Small intestine (tissue), 16 donors: Measurements from ENCODE around the gene MARS2. TPM values are rescaled to one million over a fixed set of nuclear protein-coding genes. Genes with fewer than 3 reads are reported as not detected.
A peak's percentile ranks its signal among the peaks of the same experiment; 100 is the strongest.

Experiments used
- DNase-seq, 2 donors: peaks; one replicate each; pipeline versions ENCODE4 v3.0.0 to v3.0.0-alpha.2; 2013
- FAIRE-seq: peaks from 2 replicates; lab custom pipeline; 2012; peaks lifted over from hg19 to GRCh38; lab: Jason Lieb, UNC
- H3K27ac ChIP-seq, 3 donors: one replicate each; pipeline ENCODE4 v1.5.1; 2013; ENCODE audit warnings: low read length in 2 of 3, mild to moderate bottlenecking in 2 of 3, control low read depth in 1 of 3, inconsistent platforms in 1 of 3, low read depth in 1 of 3, moderate library complexity in 1 of 3
- H3K27me3 ChIP-seq, 3 donors: one replicate each; pipeline ENCODE4 v1.6.1; 2013; ENCODE audit warnings: low read length in 3 of 3, inconsistent platforms in 1 of 3; ENCODE audit not compliant: control insufficient read depth in 3 of 3, insufficient read depth in 3 of 3
- H3K36me3 ChIP-seq, 3 donors: one replicate each; pipeline ENCODE4 v1.6.1; 2013; ENCODE audit warnings: low read length in 3 of 3, inconsistent platforms in 1 of 3, low read depth in 1 of 3, mild to moderate bottlenecking in 1 of 3, moderate library complexity in 1 of 3; ENCODE audit not compliant: control insufficient read depth in 3 of 3, insufficient read depth in 2 of 3
- H3K4me1 ChIP-seq, 3 donors: one replicate each; pipeline ENCODE4 v1.6.1; 2013; ENCODE audit warnings: low read length in 2 of 3, inconsistent platforms in 1 of 3, low read depth in 1 of 3, mild to moderate bottlenecking in 1 of 3, moderate library complexity in 1 of 3; ENCODE audit not compliant: control insufficient read depth in 3 of 3, insufficient read depth in 2 of 3
- H3K4me3 ChIP-seq, 3 donors: one replicate each; pipeline ENCODE4 v1.5.1; 2013; ENCODE audit warnings: low read length in 3 of 3, control low read depth in 1 of 3, inconsistent platforms in 1 of 3, low read depth in 1 of 3, mild to moderate bottlenecking in 1 of 3, moderate library complexity in 1 of 3
- H3K9me3 ChIP-seq, 2 donors: one replicate each; pipeline ENCODE4 v1.6.1; 2013; ENCODE audit warnings: low read depth in 1 of 2, low read length in 1 of 2; ENCODE audit not compliant: control insufficient read depth in 2 of 2, insufficient read depth in 1 of 2
- WGBS, 3 donors: extraction: QIAGEN DNeasy Blood & Tissue Kit; methylation state at CpG; one replicate each; pipeline ENCODE4 v1.1.7; 2013; 5-methylcytosine and 5-hydroxymethylcytosine counted together
- long read RNA-seq, 10 donors: transcript quantifications; one replicate each; lab custom pipeline, GENCODE V29; 2026
- polyA plus RNA-seq, 4 donors: library from polyadenylated mRNA; stranded (reverse) in 3 of 4; unstranded in 1 of 4; fragments of 200-250 nt in 3 of 4; fragments of 120-200 nt in 1 of 4; gene quantifications; one replicate each; pipeline versions ENCODE4 v1.2.1 to v1.2.3, GENCODE V29; 2013
- donor health status: healthy with polysubstance abuse.
- donor health status: control.
- donor health status: control.
- donor health status: Bipolar disorder and iron deficiency.
- donor health status: healthy.

The MARS2 gene
- 1 to 10 TPM; 2.7 to 8.3 (median 5.0) TPM for polyA plus RNA-seq
- long read RNA-seq, donor 1 = 0 reads
- long read RNA-seq, donor 2, partial matches to known transcripts = 0 of 4 reads
- long read RNA-seq, donor 2, other reads (novel, unspliced or antisense) = 0 of 4 reads
- long read RNA-seq, donor 3, transcript MARS2-201 (1 exons, 3,019 nt) = major isoform, 10 of 10 reads
- long read RNA-seq, donor 3, partial matches to known transcripts = 0 of 10 reads
- long read RNA-seq, donor 3, other reads (novel, unspliced or antisense) = 0 of 10 reads
- long read RNA-seq, donor 4 = 0 reads
- long read RNA-seq, donor 5, partial matches to known transcripts = 0 of 3 reads
- long read RNA-seq, donor 5, other reads (novel, unspliced or antisense) = 0 of 3 reads
- long read RNA-seq, donor 6, transcript MARS2-201 (1 exons, 3,019 nt) = major isoform, 10 of 10 reads
- long read RNA-seq, donor 6, partial matches to known transcripts = 0 of 10 reads
- long read RNA-seq, donor 6, other reads (novel, unspliced or antisense) = 0 of 10 reads
- long read RNA-seq, donor 7 = 0 reads
- long read RNA-seq, donor 8 = 0 reads
- long read RNA-seq, donor 9 = 0 reads
- long read RNA-seq, donor 10, transcript MARS2-201 (1 exons, 3,019 nt) = major isoform, 8 of 8 reads
- long read RNA-seq, donor 10, partial matches to known transcripts = 0 of 8 reads
- long read RNA-seq, donor 10, other reads (novel, unspliced or antisense) = 0 of 8 reads

GRCh38 chr2:197705121-197705911 is at the start of gene MARS2:
MARS2 (plus strand) TSS chr2:197705369; CDS start chr2:197705406, 37 bp downstream.
- Histone ChIP-seq H3K9me3 (no peaks in the 10 kb centered on the region), H3K4me3 (peak within 1 kb of the TSS; percentile 79 to 83 (median 81)), H3K4me1 (peaks cover 0 to 23% (median 10%) of the 10 kb centered on the region in 3 donors), H3K27me3 (no peaks in the 10 kb centered on the region), H3K27ac (peak within 1 kb of the TSS; percentile 76 to 93 (median 86)), H3K36me3 (no peaks in the 10 kb centered on the region)
- peak; percentile 93 to 97 for DNase-seq
- 0% methylated on average over 70 to 86 of the region's 86 CpGs for WGBS, 3 donors
- no peak for FAIRE-seq

GRCh38 chr2:197657562-197657961 is 47.6 kb upstream of the MARS2 start:
- Histone ChIP-seq H3K27ac (no peak overlapping the region), H3K4me3 (no peak overlapping the region), H3K27me3 (no peaks in the 10 kb centered on the region), H3K9me3 (no peaks in the 10 kb centered on the region), H3K4me1 (no peaks in the 10 kb centered on the region), H3K36me3 (no peaks in the 10 kb centered on the region)
- DNase-seq (no peak), FAIRE-seq (no peak)

- H3K27ac ChIP-seq = no peak overlapping the region
- FAIRE-seq = no peak
- H3K9me3 ChIP-seq = no peaks in the 10 kb centered on the region
- no peak for DNase-seq
- H3K27me3 ChIP-seq = peaks cover 0 to 1% (median 0%) of the 10 kb centered on the region in 3 donors
- no peaks in the 10 kb centered on the region for H3K36me3 ChIP-seq
- WGBS, 3 donors = 65 to 68% (median 68%) methylated on average over 3 of the region's 3 CpGs
- no peak overlapping the region for H3K4me3 ChIP-seq
- no peaks in the 10 kb centered on the region for H3K4me1 ChIP-seq
Measured at GRCh38 chr2:197661626-197662025, 43.5 kb upstream of the MARS2 start.

DNA sequence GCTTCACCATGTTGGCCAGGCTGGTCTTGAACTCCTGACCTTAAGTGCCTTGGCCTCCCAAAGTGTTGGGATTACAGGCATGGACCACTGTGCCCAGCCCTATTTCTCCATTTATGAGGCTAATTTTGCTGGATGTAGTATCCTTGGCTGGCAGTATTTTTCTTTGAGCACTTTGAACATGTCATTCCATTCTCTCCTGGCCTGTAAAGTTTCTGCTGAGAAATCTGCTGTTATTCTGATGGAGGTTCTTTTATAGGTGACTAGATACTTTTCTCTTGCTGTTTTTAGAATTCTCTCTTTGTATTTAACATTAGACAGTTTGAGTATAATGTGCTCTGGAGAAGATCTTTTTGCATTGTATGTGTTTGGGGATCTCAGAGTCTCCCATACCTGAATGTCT is 38.9 kb upstream of the MARS2 start:
- peaks cover 0 to 1% (median 0%) of the 10 kb centered on the region in 3 donors for H3K27me3 ChIP-seq

DNA sequence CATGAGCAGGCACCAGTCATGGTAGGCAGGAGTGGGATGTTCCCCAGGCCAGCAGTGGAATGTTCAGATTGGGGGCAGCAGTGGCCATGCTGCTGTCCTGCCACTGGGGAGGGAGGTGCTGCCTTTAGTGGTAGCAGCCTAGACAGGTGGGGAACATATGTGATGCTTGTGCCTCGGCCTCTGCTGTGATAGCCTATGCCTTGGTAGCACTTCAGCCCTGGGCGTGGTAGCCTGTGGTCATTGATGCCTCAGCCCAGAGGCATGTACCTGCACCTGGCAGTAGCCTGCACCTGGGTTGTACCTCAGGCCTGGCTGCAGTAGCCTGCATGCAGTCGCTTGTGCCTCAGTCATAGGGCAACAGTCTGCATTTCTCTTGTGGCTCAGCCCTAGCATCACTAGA is 36.9 kb upstream of the MARS2 start:
- DNase-seq (no peak), FAIRE-seq (no peak)
- H3K36me3 ChIP-seq = no peaks in the 10 kb centered on the region
- H3K9me3 ChIP-seq = peaks cover 0 to 15% of the 10 kb centered on the region in 2 donors
- no peaks in the 10 kb centered on the region for H3K4me1 ChIP-seq
- 76 to 89% (median 87%) methylated on average over 3 of the region's 3 CpGs for WGBS, 3 donors
- H3K27ac ChIP-seq = no peak overlapping the region
- H3K4me3 ChIP-seq = no peak overlapping the region
- peaks cover 0 to 1% (median 0%) of the 10 kb centered on the region in 3 donors for H3K27me3 ChIP-seq

More for the DNA sequence above, 38.9 kb upstream of the MARS2 start:
- H3K4me3 ChIP-seq = no peak overlapping the region
- H3K4me1 ChIP-seq = no peaks in the 10 kb centered on the region
- H3K27ac ChIP-seq = no peak overlapping the region
- DNase-seq = no peak
- no peak for FAIRE-seq
- H3K9me3 ChIP-seq = peaks cover 0 to 15% of the 10 kb centered on the region in 2 donors
- no peaks in the 10 kb centered on the region for H3K36me3 ChIP-seq

GRCh38 chr2:197669077-197669476 is 36.1 kb upstream of the MARS2 start:
- Histone ChIP-seq H3K9me3 (peaks cover 0 to 15% of the 10 kb centered on the region in 2 donors), H3K27me3 (peaks cover 0 to 1% (median 0%) of the 10 kb centered on the region in 3 donors), H3K27ac (no peak overlapping the region), H3K4me1 (no peaks in the 10 kb centered on the region), H3K4me3 (no peak overlapping the region), H3K36me3 (no peaks in the 10 kb centered on the region)
- FAIRE-seq = no peak
- DNase-seq = no peak

GRCh38 chr2:197672371-197672893 is 32.7 kb upstream of the MARS2 start:
- H3K27ac ChIP-seq = no peak overlapping the region
- WGBS, 3 donors = 12 to 32% (median 21%) methylated on average over 1 of the region's 1 CpG
- no peaks in the 10 kb centered on the region for H3K4me1 ChIP-seq
- H3K27me3 ChIP-seq = peaks cover 0 to 3% (median 0%) of the 10 kb centered on the region in 3 donors
- H3K36me3 ChIP-seq = no peaks in the 10 kb centered on the region
- no peak for DNase-seq
- FAIRE-seq = no peak
- H3K4me3 ChIP-seq = no peak overlapping the region
- H3K9me3 ChIP-seq = peaks cover 0 to 11% of the 10 kb centered on the region in 2 donors

DNA sequence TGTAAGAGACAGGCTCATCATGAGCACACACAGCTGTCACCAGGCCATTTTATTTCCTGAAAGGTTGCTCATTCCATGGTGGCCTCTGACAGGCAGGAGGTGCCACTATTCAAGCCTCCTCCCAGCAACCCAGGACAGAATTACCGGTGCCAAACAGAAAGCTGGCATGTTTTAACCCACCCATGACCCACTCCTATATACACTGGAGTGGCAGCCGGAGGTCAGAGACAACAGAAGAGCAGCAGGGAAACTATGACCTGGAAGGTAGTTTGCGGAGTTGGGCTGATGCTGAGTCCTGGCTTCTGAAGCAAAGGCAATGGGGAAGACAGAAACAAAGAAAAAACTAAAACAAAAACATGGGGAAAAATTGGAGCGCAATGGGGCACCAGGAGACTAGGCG is 32.1 kb upstream of the MARS2 start:
- DNase-seq (no peak), FAIRE-seq (no peak)

More for the DNA sequence above, 32.1 kb upstream of the MARS2 start:
- 60 to 74% (median 66%) methylated on average over 5 of the region's 5 CpGs for WGBS, 3 donors
- Histone ChIP-seq H3K4me1 (no peaks in the 10 kb centered on the region), H3K27ac (no peak overlapping the region), H3K9me3 (peaks cover 0 to 6% of the 10 kb centered on the region in 2 donors), H3K27me3 (peaks cover 0 to 3% (median 0%) of the 10 kb centered on the region in 3 donors), H3K4me3 (no peak overlapping the region), H3K36me3 (no peaks in the 10 kb centered on the region)
